Suprapubic skin (tissue), 4 donors: ENCODE results near the gene MAN1C1.

Experiments used
- CTCF ChIP-seq, 2 donors: fragments of 200-600 bp in 1 of 2; fragments of 450-650 bp in 1 of 2; sonication (generic) in 1 of 2; IDR thresholded peaks; one replicate each; pipeline ENCODE4 v1.5.1; 2016 to 2019; ENCODE audit warnings: antibody characterized with exemption in 2 of 2, mild to moderate bottlenecking in 1 of 2, moderate library complexity in 1 of 2
- POLR2A ChIP-seq, 2 donors: fragments of 450-650 bp; IDR thresholded peaks; one replicate each; pipeline ENCODE4 v1.6.1; 2017; ENCODE audit warnings: antibody characterized with exemption in 2 of 2, mild to moderate bottlenecking in 2 of 2, moderate library complexity in 2 of 2
- POLR2AphosphoS5 ChIP-seq, 3 donors: sonication (generic); formaldehyde crosslinking; IDR thresholded peaks; one replicate each; pipeline ENCODE4 v1.6.1; 2017; ENCODE audit warnings: antibody characterized with exemption in 3 of 3

- TF ChIP-seq CTCF (IDR thresholded peaks at IDR 0.05) (no peak), POLR2A (IDR thresholded peaks at IDR 0.05) (no peak), POLR2AphosphoS5 (IDR thresholded peaks at IDR 0.05) (no peak)
These were observed 65.5 kb downstream of the MAN1C1 start for GRCh38 chr1:25682059-25682601.
